CD14-positive monocyte (primary cell): Measurements from ENCODE around the gene FRRS1L. TPM values are rescaled to one million over a fixed set of nuclear protein-coding genes. Genes with fewer than 3 reads are reported as not detected.
A peak's percentile ranks its signal among the peaks of the same experiment; 100 is the strongest.

Experiments used
- DNase-seq, 3 donors: peaks; one replicate each; pipeline ENCODE4 v3.0.0-alpha.2; 2011 to 2022
- H2AFZ ChIP-seq: 2 replicates; pipeline ENCODE4 v1.6.0; 2012; ENCODE audit warnings: mild to moderate bottlenecking, low read depth, low read length, inconsistent platforms; ENCODE audit not compliant: insufficient read depth, poor library complexity, severe bottlenecking
- H3K27ac ChIP-seq, 2 donors: 1 replicate in 1 of 2; 2 replicates in 1 of 2; pipeline ENCODE4 v1.5.1; 2012 to 2013; ENCODE audit warnings: low read length in 2 of 2, control low read depth in 1 of 2, inconsistent platforms in 1 of 2, low read depth in 1 of 2, mild to moderate bottlenecking in 1 of 2
- H3K27me3 ChIP-seq, 2 donors: one replicate each; pipeline versions ENCODE4 v1.6.0 to v1.6.1; 2011 to 2013; ENCODE audit warnings: low read length in 2 of 2; ENCODE audit not compliant: control insufficient read depth in 2 of 2, insufficient read depth in 2 of 2
- H3K36me3 ChIP-seq, 2 donors: replicated peaks in 1 of 2; 1 replicate in 1 of 2; 2 replicates in 1 of 2; pipeline versions ENCODE4 v1.5.1 to v1.6.1; 2012 to 2013; ENCODE audit warnings: low read length in 2 of 2, control low read depth in 1 of 2, inconsistent platforms in 1 of 2, mild to moderate bottlenecking in 1 of 2; ENCODE audit not compliant: insufficient read depth in 2 of 2, control insufficient read depth in 1 of 2
- H3K4me1 ChIP-seq, 2 donors: 1 replicate in 1 of 2; 2 replicates in 1 of 2; pipeline versions ENCODE4 v1.5.1 to v1.6.1; 2012 to 2013; ENCODE audit warnings: low read length in 2 of 2, control low read depth in 1 of 2, inconsistent platforms in 1 of 2, mild to moderate bottlenecking in 1 of 2, moderate library complexity in 1 of 2; ENCODE audit not compliant: insufficient read depth in 2 of 2, control insufficient read depth in 1 of 2
- H3K4me2 ChIP-seq: replicated peaks from 2 replicates; pipeline ENCODE3; 2012; ENCODE audit warnings: low read length, moderate library complexity, mild to moderate bottlenecking; ENCODE audit not compliant: poor library complexity, severe bottlenecking; ENCODE audit errors: extremely low read depth
- H3K4me3 ChIP-seq, 3 experiments: fragments of 200-600 bp in 1 of 3; sonication (generic) in 1 of 3; replicated peaks in 1 of 3; 1 replicate in 2 of 3; 2 replicates in 1 of 3; pipeline ENCODE4 v1.5.1; 2011 to 2013; ENCODE audit warnings: low read length in 3 of 3, mild to moderate bottlenecking in 3 of 3, control low read depth in 2 of 3, low read depth in 2 of 3, inconsistent platforms in 1 of 3, moderate library complexity in 1 of 3
- H3K79me2 ChIP-seq: 2 replicates; pipeline ENCODE4 v1.6.0; 2012; ENCODE audit warnings: mild to moderate bottlenecking, control low read depth, inconsistent platforms, low read length, moderate library complexity; ENCODE audit not compliant: insufficient read depth
- H3K9ac ChIP-seq: 2 replicates; pipeline ENCODE4 v1.6.0; 2017; ENCODE audit warnings: low read length, mild to moderate bottlenecking; ENCODE audit not compliant: insufficient read depth, poor library complexity, severe bottlenecking
- H3K9me3 ChIP-seq, 2 donors: replicated peaks in 1 of 2; 1 replicate in 1 of 2; 2 replicates in 1 of 2; pipeline versions ENCODE4 v1.5.1 to v1.6.1; 2012 to 2013; ENCODE audit warnings: low read length in 2 of 2, control low read depth in 1 of 2; ENCODE audit not compliant: control insufficient read depth in 1 of 2, insufficient read depth in 1 of 2
- H4K20me1 ChIP-seq: 2 replicates; pipeline ENCODE4 v1.6.0; 2012; ENCODE audit warnings: mild to moderate bottlenecking, low read length, control low read depth, moderate library complexity; ENCODE audit not compliant: insufficient read depth
- H3K27ac Mint-ChIP-seq, 7 donors: one replicate each; pipeline ENCODE4 v1.8.0; 2020; ENCODE audit warnings: mild to moderate bottlenecking in 7 of 7, mixed read lengths in 7 of 7, moderate library complexity in 6 of 7, inconsistent platforms in 2 of 7
- H3K27me3 Mint-ChIP-seq, 3 donors: one replicate each; pipeline ENCODE4 v1.8.0; 2021 to 2022; ENCODE audit warnings: low read depth in 3 of 3, mild to moderate bottlenecking in 3 of 3, mixed read lengths in 3 of 3, moderate library complexity in 3 of 3, inconsistent platforms in 1 of 3
- H3K36me3 Mint-ChIP-seq, 2 donors: one replicate each; pipeline ENCODE4 v1.8.0; 2020; ENCODE audit warnings: mixed read lengths in 2 of 2, inconsistent platforms in 1 of 2, mild to moderate bottlenecking in 1 of 2
- H3K4me1 Mint-ChIP-seq: one replicate; pipeline ENCODE4 v1.8.0; 2020; ENCODE audit warnings: mild to moderate bottlenecking, mixed read lengths
- H3K4me3 Mint-ChIP-seq, 2 donors: one replicate each; pipeline ENCODE4 v1.8.0; 2020; ENCODE audit warnings: mild to moderate bottlenecking in 2 of 2, mixed read lengths in 2 of 2, moderate library complexity in 1 of 2
- H3K9me3 Mint-ChIP-seq, 7 donors: one replicate each; pipeline ENCODE4 v1.8.0; 2020 to 2022; ENCODE audit warnings: mixed read lengths in 7 of 7, mild to moderate bottlenecking in 6 of 7, moderate library complexity in 6 of 7, inconsistent platforms in 2 of 7
- CTCF ChIP-seq: fragments of 200-600 bp; IDR thresholded peaks from one replicate; pipeline ENCODE4 v1.8.0; 2022; ENCODE audit warnings: antibody characterized with exemption, mild to moderate bottlenecking
- WGBS: methylation state at CpG from one replicate; pipeline ENCODE4 v1.1.5; 2013; ENCODE audit warnings: missing lambda C conversion rate; ENCODE audit not compliant: insufficient coverage; 5-methylcytosine and 5-hydroxymethylcytosine counted together
- intact Hi-C, 2 donors: fragments of 100-400 bp; cut with micrococcal nuclease; formaldehyde crosslinking; loops; one replicate each; pipeline versions ENCODE4 v1.15.0 to v1.15.1; 2023
- polyA plus RNA-seq, 3 donors: library from polyadenylated mRNA; depleted of rRNA in 1 of 3; unstranded in 2 of 3; stranded (reverse) in 1 of 3; fragments of 300-500 nt in 2 of 3; fragments of >200 nt in 1 of 3; fragmentation: Illumina TruSeq in 2 of 3; gene quantifications; 1 replicate in 2 of 3; 2 replicates in 1 of 3; pipeline ENCODE4 v1.2.3, GENCODE V29; 2012 to 2021

The FRRS1L gene
- polyA plus RNA-seq, 3 donors: not detected

- peaks cover 10 to 22% of the 10 kb centered on the region in 2 donors for H3K36me3 Mint-ChIP-seq
- peaks cover 99% of the 10 kb centered on the region for H3K79me2 ChIP-seq
- H3K4me1 Mint-ChIP-seq: peaks cover 58% of the 10 kb centered on the region
- H3K27ac ChIP-seq: no peak overlapping the region
- no peaks in the 10 kb centered on the region for H3K27me3 Mint-ChIP-seq
- no peaks in the 10 kb centered on the region for H3K9me3 ChIP-seq
- no peak for DNase-seq
- peaks cover 4 to 10% of the 10 kb centered on the region in 2 donors for H3K36me3 ChIP-seq
- peaks cover 0 to 2% (median 0%) of the 10 kb centered on the region in 7 donors for H3K9me3 Mint-ChIP-seq
- H3K27ac Mint-ChIP-seq: peak overlapping the region in 3 of 7 donors; percentile 4 to 47 (median 46)
- no peak overlapping the region for H3K4me3 Mint-ChIP-seq
- H3K27me3 ChIP-seq: no peaks in the 10 kb centered on the region
- no peak overlapping the region for H3K4me3 ChIP-seq
- peaks cover 87% of the 10 kb centered on the region for H4K20me1 ChIP-seq
- no peak overlapping the region for H2AFZ ChIP-seq
- H3K4me2 ChIP-seq: no peak overlapping the region
- peaks cover 12 to 38% of the 10 kb centered on the region in 2 donors for H3K4me1 ChIP-seq
- intact Hi-C loops: loop anchor here in 1 of 2 donors (10.0 kb wide), 1 partner anchor 95 kb away; the partner anchor contains the start of gene CTNNAL1
- H3K9ac ChIP-seq: no peak overlapping the region
- TF ChIP-seq CTCF: no peak
Observed at GRCh38 chr9:109109967-109110328, 57.1 kb downstream of the FRRS1L start.

- H3K36me3 Mint-ChIP-seq: peaks cover 17 to 31% of the 10 kb centered on the region in 2 donors
- Histone ChIP-seq H3K27me3 (no peaks in the 10 kb centered on the region), H3K4me1 (peaks cover 12 to 38% of the 10 kb centered on the region in 2 donors), H3K27ac (peak overlapping the region in 1 of 2 donors; percentile 49), H3K9me3 (peaks cover 3 to 6% of the 10 kb centered on the region in 2 donors), H2AFZ (no peak overlapping the region), H3K9ac (no peak overlapping the region), H3K36me3 (peaks cover 11 to 24% of the 10 kb centered on the region in 2 donors), H3K4me2 (peak overlapping the region; percentile 34), H4K20me1 (peaks cover 72% of the 10 kb centered on the region), H3K4me3 (peak overlapping the region in 1 of 3 experiments; percentile 35), H3K79me2 (peaks cover 98% of the 10 kb centered on the region)
- H3K27ac Mint-ChIP-seq: peak overlapping the region in 4 of 7 donors; percentile 35 to 83 (median 48)
- peaks cover 2 to 8% (median 4%) of the 10 kb centered on the region in 7 donors for H3K9me3 Mint-ChIP-seq
- H3K4me3 Mint-ChIP-seq: peak overlapping the region in 1 of 2 donors; percentile 62
- intact Hi-C loops: no loop called here
- peaks cover 48% of the 10 kb centered on the region for H3K4me1 Mint-ChIP-seq
- TF ChIP-seq CTCF: no peak
- H3K27me3 Mint-ChIP-seq: no peaks in the 10 kb centered on the region
- WGBS: no CpG with 5 or more reads among the region's 4 CpGs
- DNase-seq: peak in 2 of 3 donors; percentile 9 to 24
Observed at GRCh38 chr9:109108318-109108717, 58.7 kb downstream of the FRRS1L start.
